ENCODE measurements around the gene AGTRAP. TPM values are rescaled to one million over a fixed set of nuclear protein-coding genes. Genes with fewer than 3 reads are reported as not detected.

AGTRAP gene
- total RNA-seq, 1 experiment from 2014 or later: 30.4 TPM

DNA sequence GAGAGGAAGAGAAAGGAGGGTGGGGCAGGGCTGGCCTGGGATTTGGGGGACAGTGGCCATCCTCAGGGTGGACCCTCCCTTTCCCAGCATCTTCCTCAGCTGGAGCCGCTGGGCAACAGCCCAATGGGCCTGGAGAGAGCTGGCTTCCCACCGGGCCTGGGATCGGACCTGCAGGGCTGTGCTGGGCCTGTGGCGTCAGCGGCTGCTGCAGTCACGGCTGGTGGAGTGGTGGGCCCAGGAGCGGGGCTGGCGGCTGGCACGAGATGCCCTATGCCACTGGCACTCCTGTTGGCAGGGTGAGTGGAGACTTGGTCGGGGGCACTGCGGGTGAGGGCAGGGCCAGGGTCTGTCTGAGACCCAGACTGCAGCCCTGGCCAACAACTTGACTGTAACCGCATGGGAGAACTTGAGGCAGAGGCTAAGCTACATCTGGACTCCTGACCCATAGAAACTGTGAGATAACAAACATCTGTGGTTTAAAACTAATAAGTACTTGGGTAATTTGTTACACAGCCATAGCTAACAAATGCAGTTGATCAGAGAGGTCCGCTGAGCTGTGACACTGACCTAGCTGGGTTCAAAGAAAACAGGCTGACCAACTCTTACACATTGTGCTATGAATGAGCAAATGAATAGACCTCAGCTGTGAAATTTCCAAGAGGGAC lies 43.9 kb downstream of the AGTRAP start:
- no TSS peak for BruUV-seq (replicated peaks)
- H3K36me3 Mint-ChIP-seq (ENCODE audit: insufficient read depth, unreplicated experiment): peaks cover 5% of the 10 kb centered on the region
- H3K4me3 Mint-ChIP-seq (ENCODE audit: low read depth, unreplicated experiment): no peak overlapping the region
- no peaks in the 10 kb centered on the region for H3K4me1 Mint-ChIP-seq (ENCODE audit: low read depth, unreplicated experiment)
- intact Hi-C loops (cut with micrococcal nuclease; ENCODE audit: unreplicated experiment): no loop called here
- H3K27me3 Mint-ChIP-seq (ENCODE audit: unreplicated experiment): peaks cover 35% of the 10 kb centered on the region
- no peak overlapping the region for H3K27ac Mint-ChIP-seq (ENCODE audit: unreplicated experiment)
- TF ChIP-seq, protein P1, sequence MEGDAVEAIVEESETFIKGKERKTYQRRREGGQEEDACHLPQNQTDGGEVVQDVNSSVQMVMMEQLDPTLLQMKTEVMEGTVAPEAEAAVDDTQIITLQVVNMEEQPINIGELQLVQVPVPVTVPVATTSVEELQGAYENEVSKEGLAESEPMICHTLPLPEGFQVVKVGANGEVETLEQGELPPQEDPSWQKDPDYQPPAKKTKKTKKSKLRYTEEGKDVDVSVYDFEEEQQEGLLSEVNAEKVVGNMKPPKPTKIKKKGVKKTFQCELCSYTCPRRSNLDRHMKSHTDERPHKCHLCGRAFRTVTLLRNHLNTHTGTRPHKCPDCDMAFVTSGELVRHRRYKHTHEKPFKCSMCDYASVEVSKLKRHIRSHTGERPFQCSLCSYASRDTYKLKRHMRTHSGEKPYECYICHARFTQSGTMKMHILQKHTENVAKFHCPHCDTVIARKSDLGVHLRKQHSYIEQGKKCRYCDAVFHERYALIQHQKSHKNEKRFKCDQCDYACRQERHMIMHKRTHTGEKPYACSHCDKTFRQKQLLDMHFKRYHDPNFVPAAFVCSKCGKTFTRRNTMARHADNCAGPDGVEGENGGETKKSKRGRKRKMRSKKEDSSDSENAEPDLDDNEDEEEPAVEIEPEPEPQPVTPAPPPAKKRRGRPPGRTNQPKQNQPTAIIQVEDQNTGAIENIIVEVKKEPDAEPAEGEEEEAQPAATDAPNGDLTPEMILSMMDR (IDR thresholded peaks at IDR 0.05; ENCODE audit: unreplicated experiment): no peak
- H3K9me3 Mint-ChIP-seq (ENCODE audit: low read depth, unreplicated experiment): no peaks in the 10 kb centered on the region
- no peak for DNase-seq
- CTCF ChIA-PET: no interaction called here

DNA sequence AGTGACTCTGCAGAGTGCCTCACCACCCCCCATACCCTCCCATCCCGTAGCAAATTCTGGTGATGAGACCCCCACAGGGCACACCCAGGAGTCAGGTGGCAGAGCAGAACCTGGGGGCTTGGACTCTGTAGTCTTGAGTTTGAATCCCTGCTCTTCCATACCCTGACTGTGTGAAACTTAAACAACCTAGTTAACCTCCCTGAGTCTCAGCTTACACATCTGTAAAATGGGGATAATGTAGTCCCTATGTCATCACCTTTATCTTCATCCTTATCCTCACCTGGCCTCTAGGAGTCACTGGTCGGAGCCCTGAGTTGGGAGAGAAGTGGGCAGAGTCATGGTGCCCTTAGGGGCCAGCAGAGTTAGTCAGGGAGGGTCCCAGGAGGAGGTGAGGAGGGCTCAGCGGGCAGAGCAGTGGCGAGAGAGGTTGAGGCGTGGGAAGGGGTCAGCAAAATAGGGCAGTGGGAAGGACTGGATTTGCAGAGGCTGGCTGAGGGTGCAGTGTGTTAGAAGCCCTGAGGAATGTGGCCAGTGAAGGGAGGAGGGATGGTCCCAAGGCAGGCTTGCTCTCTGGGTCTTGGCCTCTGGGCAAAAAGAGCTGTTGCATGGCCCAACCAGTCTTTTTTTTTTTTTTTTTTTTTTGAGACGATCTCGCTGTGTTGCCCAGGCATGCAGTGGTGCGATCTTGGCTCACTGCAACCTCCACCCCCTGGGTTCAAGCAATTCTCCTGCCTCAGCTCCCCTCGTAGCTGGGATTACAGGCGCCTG lies 44.6 kb downstream of the AGTRAP start:
- no peaks in the 10 kb centered on the region for H3K4me1 Mint-ChIP-seq (ENCODE audit: low read depth, unreplicated experiment)
- peaks cover 12% of the 10 kb centered on the region for H3K36me3 Mint-ChIP-seq (ENCODE audit: insufficient read depth, unreplicated experiment)
- no TSS peak for BruUV-seq (replicated peaks)
- H3K9me3 Mint-ChIP-seq (ENCODE audit: low read depth, unreplicated experiment): no peaks in the 10 kb centered on the region
- TF ChIP-seq, protein P1 (IDR thresholded peaks at IDR 0.05; ENCODE audit: unreplicated experiment): no peak
- intact Hi-C loops (cut with micrococcal nuclease; ENCODE audit: unreplicated experiment): no loop called here
- DNase-seq: no peak
- CTCF ChIA-PET: no interaction called here
- no peak overlapping the region for H3K27ac Mint-ChIP-seq (ENCODE audit: unreplicated experiment)
- no peak overlapping the region for H3K4me3 Mint-ChIP-seq (ENCODE audit: low read depth, unreplicated experiment)
- peaks cover 34% of the 10 kb centered on the region for H3K27me3 Mint-ChIP-seq (ENCODE audit: unreplicated experiment)

DNA sequence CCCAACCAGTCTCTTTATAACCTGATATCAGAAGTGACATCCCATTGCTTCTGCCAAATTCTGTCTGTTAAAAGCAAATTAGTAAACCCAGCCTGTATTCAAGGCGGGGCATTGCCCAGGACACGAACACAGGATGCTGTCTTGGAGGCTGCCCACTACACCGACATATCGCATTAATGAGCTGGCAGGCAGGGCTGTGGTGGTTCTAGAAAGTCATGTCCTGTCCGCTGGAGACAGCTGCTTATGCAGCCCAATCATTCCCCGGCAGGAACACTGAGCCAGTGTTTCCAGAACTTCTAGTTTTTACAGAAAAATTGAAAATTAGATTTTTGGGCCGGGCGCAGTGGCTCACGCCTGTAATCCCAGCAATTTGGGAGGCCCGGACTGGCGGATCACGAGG lies 45.4 kb downstream of the AGTRAP start:
- TF ChIP-seq, protein P1 (IDR thresholded peaks at IDR 0.05; ENCODE audit: unreplicated experiment): no peak
- Mint-ChIP-seq H3K4me1 (ENCODE audit: low read depth, unreplicated experiment) (no peaks in the 10 kb centered on the region), H3K27ac (ENCODE audit: unreplicated experiment) (no peak overlapping the region), H3K27me3 (ENCODE audit: unreplicated experiment) (peaks cover 27% of the 10 kb centered on the region), H3K4me3 (ENCODE audit: low read depth, unreplicated experiment) (no peak overlapping the region), H3K9me3 (ENCODE audit: low read depth, unreplicated experiment) (no peaks in the 10 kb centered on the region), H3K36me3 (ENCODE audit: insufficient read depth, unreplicated experiment) (peaks cover 12% of the 10 kb centered on the region)
- intact Hi-C loops (cut with micrococcal nuclease; ENCODE audit: unreplicated experiment): no loop called here
- BruUV-seq (replicated peaks): no TSS peak
- CTCF ChIA-PET: no interaction called here
- DNase-seq: no peak

DNA sequence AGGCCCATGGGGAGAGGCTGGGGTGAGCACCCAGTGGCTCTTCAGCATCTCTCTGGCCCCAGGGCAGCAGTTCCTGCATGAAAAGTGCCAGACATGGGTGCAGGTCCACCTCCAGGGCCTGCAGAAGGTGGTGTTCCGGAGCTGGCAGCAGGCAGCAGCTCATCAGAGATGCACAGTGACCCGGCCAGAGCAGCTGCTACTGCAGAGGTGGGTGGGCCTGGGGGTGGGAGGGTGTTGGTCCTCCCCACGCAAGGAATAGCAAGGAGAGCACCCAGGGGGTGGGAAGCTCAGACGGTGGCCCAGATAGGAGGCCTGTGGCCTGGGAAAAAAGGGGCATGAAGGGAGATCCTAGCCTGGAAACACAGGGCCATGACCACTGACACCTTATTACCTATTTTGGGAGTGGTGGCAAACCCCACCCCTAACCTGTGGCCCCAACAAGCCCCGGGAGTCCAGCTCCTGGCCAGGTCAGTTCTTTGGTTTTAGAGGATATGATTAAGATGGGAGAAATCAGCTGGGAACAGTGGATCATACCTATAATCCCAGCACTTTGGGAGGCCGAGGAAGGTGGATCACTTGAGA lies 46.3 kb downstream of the AGTRAP start:
- DNase-seq: no peak
- no peaks in the 10 kb centered on the region for H3K4me1 Mint-ChIP-seq (ENCODE audit: low read depth, unreplicated experiment)
- H3K27ac Mint-ChIP-seq (ENCODE audit: unreplicated experiment): no peak overlapping the region
- CTCF ChIA-PET: interaction anchor here (0.7 kb wide), 1 partner anchor 9 kb away, joined by 6 read pairs; no protein-coding TSS in a partner anchor
- TF ChIP-seq, protein P1 (IDR thresholded peaks at IDR 0.05; ENCODE audit: unreplicated experiment): no peak
- intact Hi-C loops (cut with micrococcal nuclease; ENCODE audit: unreplicated experiment): no loop called here
- peaks cover 18% of the 10 kb centered on the region for H3K27me3 Mint-ChIP-seq (ENCODE audit: unreplicated experiment)
- no TSS peak for BruUV-seq (replicated peaks)
- no peaks in the 10 kb centered on the region for H3K9me3 Mint-ChIP-seq (ENCODE audit: low read depth, unreplicated experiment)
- H3K4me3 Mint-ChIP-seq (ENCODE audit: low read depth, unreplicated experiment): no peak overlapping the region
- peaks cover 12% of the 10 kb centered on the region for H3K36me3 Mint-ChIP-seq (ENCODE audit: insufficient read depth, unreplicated experiment)
